GM12891 (cell line): ENCODE data around the gene PSMD12.
"Not testable (repeated sequence)": the region's sequence is repeated elsewhere in the genome, so short reads cannot be mapped to it uniquely, and the experiment has no call there.

Source experiments
- DNase-seq: peaks from one replicate; pipeline ENCODE4 v3.0.0; 2011; ENCODE audit warnings: low spot score; ENCODE audit not compliant: insufficient read length
- FAIRE-seq: peaks from 2 replicates; lab custom pipeline; 2011; peaks lifted over from hg19 to GRCh38; lab: Jason Lieb, UNC
- PAX5 ChIP-seq: IDR thresholded peaks from 2 replicates; pipeline ENCODE4 v1.6.1; 2011; ENCODE audit warnings: low read length, moderate library complexity, mild to moderate bottlenecking; ENCODE audit not compliant: insufficient read depth, severe bottlenecking
- POLR2A ChIP-seq: IDR thresholded peaks from 2 replicates; pipeline ENCODE4 v1.6.1; 2011; ENCODE audit warnings: low read depth, low read length, control low read depth
- POLR2AphosphoS5 ChIP-seq: IDR thresholded peaks from 2 replicates; pipeline ENCODE4 v1.6.1; 2011; ENCODE audit warnings: low read depth, low read length, control low read depth
- POU2F2 ChIP-seq: IDR thresholded peaks from 2 replicates; pipeline ENCODE4 v1.6.1; 2011; ENCODE audit warnings: low read depth, mild to moderate bottlenecking, control low read depth, low read length, moderate library complexity
- SPI1 ChIP-seq: IDR thresholded peaks from 2 replicates; pipeline ENCODE4 v1.6.1; 2011; ENCODE audit warnings: low read depth, low read length, control low read depth
- TAF1 ChIP-seq: IDR thresholded peaks from 2 replicates; pipeline ENCODE4 v1.6.1; 2011; ENCODE audit warnings: low read depth, low read length, control low read depth

PSMD12 gene

GRCh38 chr17:67310406-67310805 lies 56.0 kb downstream of the PSMD12 start:
- no peak for TF ChIP-seq POLR2AphosphoS5
- TF ChIP-seq SPI1 = no peak
- TF ChIP-seq PAX5 = no peak
- TF ChIP-seq TAF1 = no peak
- no peak for TF ChIP-seq POU2F2
- no peak for TF ChIP-seq POLR2A
- FAIRE-seq (no peak), DNase-seq (no peak)

- not testable (repeated sequence) for DNase-seq, FAIRE-seq
These were observed 60.7 kb downstream of the PSMD12 start for GRCh38 chr17:67305446-67306235.

GRCh38 chr17:67297454-67297960 lies 68.9 kb downstream of the PSMD12 start:
- FAIRE-seq (no peak), DNase-seq (no peak)
- TF ChIP-seq SPI1 (no peak), TAF1 (no peak), POLR2A (no peak), POLR2AphosphoS5 (no peak)

GRCh38 chr17:67294451-67295199 lies 71.8 kb downstream of the PSMD12 start:
- TF ChIP-seq TAF1 = no peak
- TF ChIP-seq POLR2AphosphoS5 = no peak
- TF ChIP-seq PAX5 = no peak
- TF ChIP-seq POLR2A = no peak
- no peak for TF ChIP-seq POU2F2
- no peak for TF ChIP-seq SPI1
- DNase-seq (no peak), FAIRE-seq (no peak)

GRCh38 chr17:67293251-67294203 lies 72.8 kb downstream of the PSMD12 start:
- peak; percentile 69 for DNase-seq
- peak; percentile 86 for FAIRE-seq
- TF ChIP-seq POU2F2 (no peak), TAF1 (no peak), PAX5 (no peak), SPI1 (no peak), POLR2A (no peak), POLR2AphosphoS5 (no peak)

- no peak for FAIRE-seq
- no peak for TF ChIP-seq SPI1
- TF ChIP-seq POLR2AphosphoS5 = no peak
- no peak for TF ChIP-seq POU2F2
- TF ChIP-seq TAF1 = no peak
- no peak for DNase-seq
These were observed 75.6 kb downstream of the PSMD12 start for GRCh38 chr17:67290711-67291291.

- DNase-seq = no peak
These were observed 76.1 kb downstream of the PSMD12 start for GRCh38 chr17:67290244-67290643.

GRCh38 chr17:67289181-67289876 lies 77.0 kb downstream of the PSMD12 start:
- FAIRE-seq (no peak), DNase-seq (no peak)
- TF ChIP-seq SPI1 (no peak), POU2F2 (no peak), PAX5 (no peak), TAF1 (no peak), POLR2AphosphoS5 (no peak), POLR2A (no peak)

More at GRCh38 chr17:67290244-67290643, 76.1 kb downstream of the PSMD12 start:
- no peak for TF ChIP-seq POU2F2
- no peak for TF ChIP-seq TAF1
- TF ChIP-seq SPI1 = no peak
- TF ChIP-seq POLR2A = no peak
- no peak for TF ChIP-seq PAX5
- no peak for TF ChIP-seq POLR2AphosphoS5
- FAIRE-seq = no peak
